Breast epithelium (tissue), 4 donors: ENCODE data around the gene FCN2. TPM values are rescaled to one million over a fixed set of nuclear protein-coding genes. Genes with fewer than 3 reads are reported as not detected.

Experiments
- DNase-seq, 2 donors: peaks; one replicate each; pipeline ENCODE4 v3.0.0-alpha.2; 2019; ENCODE audit warnings: low spot score in 2 of 2
- H3K27ac ChIP-seq, 2 donors: fragments of 200-600 bp; sonication (generic) in 1 of 2; one replicate each; pipeline ENCODE4 v1.5.1; 2016 to 2019; ENCODE audit warnings: mild to moderate bottlenecking in 1 of 2
- H3K27me3 ChIP-seq, 2 donors: fragments of 200-600 bp; sonication (generic) in 1 of 2; one replicate each; pipeline versions ENCODE4 v1.5.1 to v1.6.0; 2017 to 2019; ENCODE audit warnings: control low read depth in 1 of 2, mild to moderate bottlenecking in 1 of 2
- H3K36me3 ChIP-seq: fragments of 200-600 bp; one replicate; pipeline ENCODE4 v1.5.1; 2019
- H3K4me1 ChIP-seq, 2 donors: fragments of 200-600 bp; sonication (generic); one replicate each; pipeline ENCODE4 v1.5.1; 2016 to 2019; ENCODE audit warnings: control low read depth in 1 of 2
- H3K4me3 ChIP-seq, 3 donors: fragments of 200-600 bp; sonication (generic); 1 replicate in 2 of 3; 2 replicates in 1 of 3; pipeline ENCODE4 v1.5.1; 2016 to 2019; ENCODE audit warnings: mild to moderate bottlenecking in 3 of 3, moderate library complexity in 2 of 3
- H3K9me3 ChIP-seq, 2 donors: fragments of 200-600 bp; sonication (generic) in 1 of 2; one replicate each; pipeline ENCODE4 v1.5.1; 2016 to 2019; ENCODE audit warnings: control low read depth in 1 of 2
- CTCF ChIP-seq, 3 donors: fragments of 450-650 bp; IDR thresholded peaks; one replicate each; pipeline ENCODE4 v1.5.1; 2016 to 2017; ENCODE audit warnings: antibody characterized with exemption in 3 of 3, mild to moderate bottlenecking in 3 of 3, moderate library complexity in 3 of 3
- POLR2A ChIP-seq: fragments of 450-650 bp; IDR thresholded peaks from one replicate; pipeline ENCODE4 v1.6.1; 2016; ENCODE audit warnings: antibody characterized with exemption, mild to moderate bottlenecking, moderate library complexity
- POLR2AphosphoS5 ChIP-seq, 3 donors: sonication (generic); formaldehyde crosslinking; IDR thresholded peaks; one replicate each; pipeline ENCODE4 v1.6.1; 2017; ENCODE audit warnings: antibody characterized with exemption in 3 of 3
- intact Hi-C: fragments of 100-400 bp; cut with DNase I; formaldehyde crosslinking; loops from one replicate; pipeline ENCODE4 v1.15.1; 2023; ENCODE audit warnings: low total_unique reads
- total RNA-seq, 3 donors: library from RNA; depleted of rRNA; stranded (reverse); fragments of >200 nt; gene quantifications; one replicate each; pipeline ENCODE4 v1.1.0, GENCODE V29; 2016

Gene FCN2
- total RNA-seq, 3 donors from 2014 or later = 0.73 to 2.0 (median 1.8) TPM

GRCh38 chr9:134887219-134887618 lies 6.6 kb downstream of the FCN2 start:
- no peaks in the 10 kb centered on the region for H3K27me3 ChIP-seq
- no peak overlapping the region for H3K4me3 ChIP-seq
- intact Hi-C loops = no loop called here
- no peaks in the 10 kb centered on the region for H3K36me3 ChIP-seq
- no peak overlapping the region for H3K27ac ChIP-seq
- no peaks in the 10 kb centered on the region for H3K4me1 ChIP-seq
- no peaks in the 10 kb centered on the region for H3K9me3 ChIP-seq
- DNase-seq = no peak
- no peak for TF ChIP-seq POLR2AphosphoS5 (IDR thresholded peaks at IDR 0.05)
- TF ChIP-seq POLR2A = no peak
- no peak for TF ChIP-seq CTCF (IDR thresholded peaks at IDR 0.05)

DNA sequence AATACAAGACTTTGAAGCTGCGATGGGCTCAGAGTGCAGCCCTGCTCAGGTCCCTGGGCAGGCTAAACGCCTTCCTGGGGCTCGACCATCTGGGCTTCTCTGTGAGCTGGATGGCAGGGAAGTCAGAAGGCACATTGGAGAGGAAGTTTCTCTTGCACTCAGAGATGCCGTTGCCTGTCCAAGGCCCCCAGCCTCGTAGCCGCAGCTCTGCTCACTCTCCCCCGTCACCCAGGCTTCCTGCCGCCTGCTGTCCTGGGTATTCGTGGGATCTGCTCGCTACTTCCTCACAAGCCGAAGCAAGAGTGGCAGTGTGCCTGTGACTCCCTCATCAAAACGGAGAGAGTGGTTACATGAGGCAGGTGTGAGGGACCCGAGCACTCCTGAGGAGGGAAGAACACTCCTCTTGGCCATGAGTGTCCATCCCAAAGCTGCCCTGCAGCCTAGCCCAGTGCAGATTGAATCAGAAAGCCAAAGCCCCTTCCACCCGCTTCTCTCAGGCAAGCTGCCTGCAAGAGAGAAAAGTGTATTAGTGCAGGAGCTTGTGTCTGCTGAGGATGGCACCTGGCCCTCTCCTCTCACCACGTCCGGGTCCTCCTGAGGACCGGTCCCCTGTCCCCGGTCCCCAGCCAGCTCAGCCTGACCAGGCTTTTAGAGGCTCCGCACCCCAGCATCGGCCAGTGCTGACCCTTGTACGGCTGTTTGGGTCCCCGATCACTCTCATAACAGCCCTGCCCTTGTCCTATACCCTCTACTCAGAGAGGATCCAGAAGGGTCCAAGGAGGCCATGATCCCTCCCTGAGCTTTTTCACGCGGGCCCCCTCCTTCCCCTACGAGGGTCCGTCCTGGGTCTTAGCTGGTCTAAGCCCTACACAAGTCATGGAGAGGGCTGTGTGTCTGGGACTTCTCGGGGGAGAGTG lies 7.3 kb downstream of the FCN2 start:
- H3K36me3 ChIP-seq = no peaks in the 10 kb centered on the region
- H3K27me3 ChIP-seq = no peaks in the 10 kb centered on the region
- no peak for TF ChIP-seq POLR2A
- no peak for TF ChIP-seq POLR2AphosphoS5 (IDR thresholded peaks at IDR 0.05)
- TF ChIP-seq CTCF (IDR thresholded peaks at IDR 0.05) = no peak
- no peak overlapping the region for H3K4me3 ChIP-seq
- intact Hi-C loops = no loop called here
- no peaks in the 10 kb centered on the region for H3K4me1 ChIP-seq
- DNase-seq = no peak
- no peaks in the 10 kb centered on the region for H3K9me3 ChIP-seq
- no peak overlapping the region for H3K27ac ChIP-seq

GRCh38 chr9:134888603-134889190 lies 8.1 kb downstream of the FCN2 start:
- H3K27me3 ChIP-seq = no peaks in the 10 kb centered on the region
- no peak for DNase-seq
- no peaks in the 10 kb centered on the region for H3K36me3 ChIP-seq
- intact Hi-C loops = no loop called here
- H3K9me3 ChIP-seq = no peaks in the 10 kb centered on the region
- TF ChIP-seq POLR2AphosphoS5 (IDR thresholded peaks at IDR 0.05) = no peak
- TF ChIP-seq POLR2A = no peak
- TF ChIP-seq CTCF (IDR thresholded peaks at IDR 0.05) = no peak
- H3K4me1 ChIP-seq = no peaks in the 10 kb centered on the region
- no peak overlapping the region for H3K4me3 ChIP-seq
- H3K27ac ChIP-seq = no peak overlapping the region

DNA sequence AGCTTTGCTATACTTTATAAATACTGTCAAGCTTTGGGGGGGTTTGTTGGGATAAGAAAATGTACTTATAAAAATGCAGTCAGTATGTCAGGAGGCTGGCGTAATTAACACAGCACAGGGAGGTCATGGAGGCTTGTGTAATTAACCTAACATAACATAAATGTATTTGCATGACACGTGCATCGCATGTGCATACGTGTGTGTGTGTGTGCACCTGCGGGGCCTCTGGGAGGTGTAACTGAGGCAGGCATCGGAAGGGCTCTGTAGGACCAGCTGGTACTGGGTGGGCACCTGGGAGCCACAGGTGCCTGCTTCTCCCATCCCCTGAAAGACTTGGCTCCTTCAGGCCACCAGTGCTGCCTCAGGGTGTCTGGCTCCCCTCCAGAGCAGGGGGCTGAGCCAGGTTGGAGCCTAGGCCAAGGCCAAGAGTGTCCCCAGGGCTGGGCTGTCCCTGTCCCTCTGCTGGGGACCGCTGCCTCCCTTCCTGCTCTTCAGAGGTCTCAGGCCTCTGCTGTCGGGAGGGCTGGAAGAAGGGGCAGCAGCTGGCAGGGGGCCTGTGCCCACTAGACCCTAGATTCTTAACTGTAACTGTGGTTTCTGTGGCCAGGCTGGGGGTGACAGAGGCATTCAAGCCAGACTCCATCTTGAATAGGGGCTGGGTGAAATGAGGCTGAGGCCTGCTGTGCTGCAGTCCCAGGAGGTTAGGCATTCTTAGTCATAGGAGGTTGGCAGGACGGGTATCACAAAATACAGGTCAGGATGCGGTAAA lies 9.0 kb downstream of the FCN2 start:
- no peak for TF ChIP-seq POLR2A
- no peak for TF ChIP-seq POLR2AphosphoS5 (IDR thresholded peaks at IDR 0.05)
- no peak for TF ChIP-seq CTCF (IDR thresholded peaks at IDR 0.05)
- H3K27ac ChIP-seq = no peak overlapping the region
- no peaks in the 10 kb centered on the region for H3K36me3 ChIP-seq
- no peak overlapping the region for H3K4me3 ChIP-seq
- H3K27me3 ChIP-seq = no peaks in the 10 kb centered on the region
- intact Hi-C loops = no loop called here
- H3K4me1 ChIP-seq = no peaks in the 10 kb centered on the region
- no peak for DNase-seq
- H3K9me3 ChIP-seq = peaks cover 3 to 5% of the 10 kb centered on the region in 2 donors
